Measurements from ENCODE around the gene SFMBT1.

DNA sequence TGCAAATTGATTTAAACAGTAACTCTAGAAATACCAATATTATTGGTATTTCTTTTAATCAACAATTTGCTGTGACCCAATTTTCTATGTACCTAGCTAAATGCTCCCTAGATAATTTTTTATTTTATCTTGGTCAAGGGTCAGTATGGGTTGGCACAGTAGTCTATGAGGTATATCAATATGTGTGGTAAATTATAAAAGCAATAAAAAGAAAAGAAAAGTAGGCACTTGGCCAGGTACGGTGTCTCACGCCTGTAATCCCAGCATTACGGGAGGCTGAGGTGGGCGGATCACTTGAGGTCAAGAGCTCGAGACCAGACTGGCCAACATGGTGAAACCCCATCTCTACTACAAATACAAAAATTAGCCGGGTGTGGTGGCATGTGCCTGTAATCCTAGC lies 114.5 kb downstream of the SFMBT1 start:
- TF ChIP-seq SIX5 (IDR thresholded peaks at IDR 0.05; ENCODE audit: borderline replicate concordance in 1 of 2, insufficient read depth in 1 of 2, low read depth in 1 of 2, low read length in 2 of 2): no peak
- TF ChIP-seq CBX3 (IDR thresholded peaks at IDR 0.05; ENCODE audit: borderline replicate concordance in 1 of 2, low read length in 2 of 2): no peak
- TF ChIP-seq, protein P1, sequence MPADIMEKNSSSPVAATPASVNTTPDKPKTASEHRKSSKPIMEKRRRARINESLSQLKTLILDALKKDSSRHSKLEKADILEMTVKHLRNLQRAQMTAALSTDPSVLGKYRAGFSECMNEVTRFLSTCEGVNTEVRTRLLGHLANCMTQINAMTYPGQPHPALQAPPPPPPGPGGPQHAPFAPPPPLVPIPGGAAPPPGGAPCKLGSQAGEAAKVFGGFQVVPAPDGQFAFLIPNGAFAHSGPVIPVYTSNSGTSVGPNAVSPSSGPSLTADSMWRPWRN (IDR thresholded peaks at IDR 0.05; ENCODE audit: low read depth): no peak
- TF ChIP-seq CREM (IDR thresholded peaks at IDR 0.05; ENCODE audit: low read depth): no peak
- TF ChIP-seq, protein P2, sequence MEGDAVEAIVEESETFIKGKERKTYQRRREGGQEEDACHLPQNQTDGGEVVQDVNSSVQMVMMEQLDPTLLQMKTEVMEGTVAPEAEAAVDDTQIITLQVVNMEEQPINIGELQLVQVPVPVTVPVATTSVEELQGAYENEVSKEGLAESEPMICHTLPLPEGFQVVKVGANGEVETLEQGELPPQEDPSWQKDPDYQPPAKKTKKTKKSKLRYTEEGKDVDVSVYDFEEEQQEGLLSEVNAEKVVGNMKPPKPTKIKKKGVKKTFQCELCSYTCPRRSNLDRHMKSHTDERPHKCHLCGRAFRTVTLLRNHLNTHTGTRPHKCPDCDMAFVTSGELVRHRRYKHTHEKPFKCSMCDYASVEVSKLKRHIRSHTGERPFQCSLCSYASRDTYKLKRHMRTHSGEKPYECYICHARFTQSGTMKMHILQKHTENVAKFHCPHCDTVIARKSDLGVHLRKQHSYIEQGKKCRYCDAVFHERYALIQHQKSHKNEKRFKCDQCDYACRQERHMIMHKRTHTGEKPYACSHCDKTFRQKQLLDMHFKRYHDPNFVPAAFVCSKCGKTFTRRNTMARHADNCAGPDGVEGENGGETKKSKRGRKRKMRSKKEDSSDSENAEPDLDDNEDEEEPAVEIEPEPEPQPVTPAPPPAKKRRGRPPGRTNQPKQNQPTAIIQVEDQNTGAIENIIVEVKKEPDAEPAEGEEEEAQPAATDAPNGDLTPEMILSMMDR (IDR thresholded peaks at IDR 0.05 in 2 of 3, conservative IDR thresholded peaks at IDR 0.05 in 1 of 3; ENCODE audit: insufficient read depth in 2 of 3, low read depth in 1 of 3, low read length in 3 of 3): no peak
- no peak for TF ChIP-seq POLR2A (conservative IDR thresholded peaks at IDR 0.05)
- no peak for TF ChIP-seq NCOA6 (IDR thresholded peaks at IDR 0.05)

Data from K562 (cell line).